DOHH2 (cell line): Measurements from ENCODE around the gene RHOG.

Experiments
- H3F3A ChIP-seq: fragments of 200-600 bp; sonication (generic), shearing (Covaris generic); 2 replicates; pipeline ENCODE4 v1.6.0; 2016; ENCODE audit warnings: antibody characterized with exemption, mild to moderate bottlenecking; ENCODE audit not compliant: control insufficient read depth, insufficient read depth
- H3K27ac ChIP-seq: fragments of 200-600 bp; sonication (generic); 2 replicates; pipeline ENCODE4 v1.5.1; 2014; ENCODE audit warnings: low read depth, mild to moderate bottlenecking, low read length, moderate library complexity
- H3K27me3 ChIP-seq: fragments of 200-600 bp; sonication (generic); 2 replicates; pipeline ENCODE4 v1.6.1; 2014; ENCODE audit warnings: mild to moderate bottlenecking, low read length, mixed read lengths; ENCODE audit not compliant: control insufficient read depth
- H3K36me3 ChIP-seq: fragments of 200-600 bp; sonication (generic); 2 replicates; pipeline ENCODE4 v1.6.1; 2014; ENCODE audit warnings: mild to moderate bottlenecking, low read length, moderate library complexity, mixed read lengths; ENCODE audit not compliant: control insufficient read depth
- H3K4me1 ChIP-seq: fragments of 200-600 bp; sonication (generic); 2 replicates; pipeline ENCODE4 v1.6.1; 2014; ENCODE audit warnings: mild to moderate bottlenecking, low read length, mixed read lengths; ENCODE audit not compliant: control insufficient read depth
- H3K4me2 ChIP-seq: fragments of 200-600 bp; sonication (generic); 2 replicates; pipeline ENCODE4 v1.6.0; 2014; ENCODE audit warnings: mild to moderate bottlenecking, low read length, moderate library complexity
- H3K4me3 ChIP-seq: fragments of 200-600 bp; sonication (generic); 2 replicates; pipeline ENCODE4 v1.5.1; 2014; ENCODE audit warnings: mild to moderate bottlenecking, low read length, mixed read lengths
- H3K79me2 ChIP-seq: fragments of 200-600 bp; sonication (generic); 2 replicates; pipeline ENCODE4 v1.6.1; 2014; ENCODE audit warnings: mild to moderate bottlenecking, low read length, mixed read lengths; ENCODE audit not compliant: control insufficient read depth
- H3K9me2 ChIP-seq: fragments of 200-600 bp; sonication (generic); replicated peaks from 2 replicates; pipeline ENCODE4 v1.6.1; 2014; ENCODE audit warnings: mild to moderate bottlenecking, low read length, mixed read lengths; ENCODE audit not compliant: control insufficient read depth
- H3K9me3 ChIP-seq: fragments of 200-600 bp; sonication (generic); 2 replicates; pipeline ENCODE4 v1.6.1; 2014; ENCODE audit warnings: antibody characterized with exemption, low read length, mixed read lengths; ENCODE audit not compliant: control insufficient read depth, insufficient read depth
- H4K20me1 ChIP-seq: fragments of 200-600 bp; sonication (generic); 2 replicates; pipeline ENCODE4 v1.6.0; 2014; ENCODE audit warnings: low read depth, mild to moderate bottlenecking, antibody characterized with exemption, low read length, moderate library complexity; ENCODE audit not compliant: control insufficient read depth, insufficient read depth
- EZH2phosphoT487 ChIP-seq: fragments of 200-600 bp; sonication (generic); IDR thresholded peaks from 2 replicates; pipeline ENCODE4 v1.6.1; 2017; ENCODE audit warnings: borderline replicate concordance, mild to moderate bottlenecking, antibody characterized with exemption, low read length, moderate library complexity, mixed read lengths
- TF ChIP-seq, protein P1 (sequence below): fragments of 200-600 bp; sonication (generic); IDR thresholded peaks from one replicate; pipeline ENCODE4 v1.5.1; 2014; ENCODE audit warnings: antibody characterized with exemption, mild to moderate bottlenecking, low read depth, low read length; ENCODE audit not compliant: poor library complexity, severe bottlenecking

Gene RHOG

DNA sequence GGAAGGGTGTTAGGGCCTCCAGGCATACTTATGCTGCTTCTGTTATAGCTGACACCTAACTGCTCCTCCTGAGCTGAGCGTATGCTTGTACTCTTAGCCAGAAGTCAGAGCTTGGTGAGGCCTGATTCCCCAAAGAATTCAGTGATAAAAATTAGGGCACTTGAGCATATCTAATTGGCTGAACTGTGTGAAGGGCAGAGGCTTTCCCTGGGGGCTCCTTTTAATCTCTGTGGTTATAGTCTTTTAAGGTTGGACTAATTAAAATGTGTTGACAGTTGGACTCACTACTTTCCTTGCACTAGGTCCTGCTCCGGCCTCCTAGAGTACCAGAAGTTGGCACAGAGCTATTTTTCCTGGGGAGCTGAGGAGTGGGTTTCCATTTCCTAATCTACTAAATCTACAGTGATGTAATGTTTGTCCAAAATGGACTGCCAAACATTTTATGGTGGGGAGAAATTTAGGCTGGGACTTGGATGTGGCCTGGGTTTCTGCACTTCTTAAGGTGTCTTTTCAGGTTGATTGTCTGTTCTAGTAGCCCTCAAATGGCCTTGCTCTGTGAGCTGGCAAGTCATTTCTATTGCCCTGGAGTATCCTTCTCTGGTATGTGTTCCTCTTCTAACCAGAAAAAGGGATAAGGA lies 33.1 kb upstream of the RHOG start:
- Histone ChIP-seq H3K27me3 (no peaks in the 10 kb centered on the region), H4K20me1 (0 out of 2 replicates have a peak, but pooled peaks cover 5% of the 10 kb centered on the region), H3K27ac (no peak overlapping the region), H3K4me2 (no peak overlapping the region), H3K9me2 (no peaks in the 10 kb centered on the region), H3K79me2 (peaks cover 25% of the 10 kb centered on the region), H3F3A (peaks cover 6% of the 10 kb centered on the region; the same call in 1 of the 2 replicates), H3K36me3 (no peaks in the 10 kb centered on the region), H3K4me3 (no peak overlapping the region), H3K9me3 (no peaks in the 10 kb centered on the region), H3K4me1 (peaks cover 41% of the 10 kb centered on the region)
- TF ChIP-seq, protein P1, sequence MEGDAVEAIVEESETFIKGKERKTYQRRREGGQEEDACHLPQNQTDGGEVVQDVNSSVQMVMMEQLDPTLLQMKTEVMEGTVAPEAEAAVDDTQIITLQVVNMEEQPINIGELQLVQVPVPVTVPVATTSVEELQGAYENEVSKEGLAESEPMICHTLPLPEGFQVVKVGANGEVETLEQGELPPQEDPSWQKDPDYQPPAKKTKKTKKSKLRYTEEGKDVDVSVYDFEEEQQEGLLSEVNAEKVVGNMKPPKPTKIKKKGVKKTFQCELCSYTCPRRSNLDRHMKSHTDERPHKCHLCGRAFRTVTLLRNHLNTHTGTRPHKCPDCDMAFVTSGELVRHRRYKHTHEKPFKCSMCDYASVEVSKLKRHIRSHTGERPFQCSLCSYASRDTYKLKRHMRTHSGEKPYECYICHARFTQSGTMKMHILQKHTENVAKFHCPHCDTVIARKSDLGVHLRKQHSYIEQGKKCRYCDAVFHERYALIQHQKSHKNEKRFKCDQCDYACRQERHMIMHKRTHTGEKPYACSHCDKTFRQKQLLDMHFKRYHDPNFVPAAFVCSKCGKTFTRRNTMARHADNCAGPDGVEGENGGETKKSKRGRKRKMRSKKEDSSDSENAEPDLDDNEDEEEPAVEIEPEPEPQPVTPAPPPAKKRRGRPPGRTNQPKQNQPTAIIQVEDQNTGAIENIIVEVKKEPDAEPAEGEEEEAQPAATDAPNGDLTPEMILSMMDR, result no peak
- no peak for TF ChIP-seq EZH2phosphoT487

DNA sequence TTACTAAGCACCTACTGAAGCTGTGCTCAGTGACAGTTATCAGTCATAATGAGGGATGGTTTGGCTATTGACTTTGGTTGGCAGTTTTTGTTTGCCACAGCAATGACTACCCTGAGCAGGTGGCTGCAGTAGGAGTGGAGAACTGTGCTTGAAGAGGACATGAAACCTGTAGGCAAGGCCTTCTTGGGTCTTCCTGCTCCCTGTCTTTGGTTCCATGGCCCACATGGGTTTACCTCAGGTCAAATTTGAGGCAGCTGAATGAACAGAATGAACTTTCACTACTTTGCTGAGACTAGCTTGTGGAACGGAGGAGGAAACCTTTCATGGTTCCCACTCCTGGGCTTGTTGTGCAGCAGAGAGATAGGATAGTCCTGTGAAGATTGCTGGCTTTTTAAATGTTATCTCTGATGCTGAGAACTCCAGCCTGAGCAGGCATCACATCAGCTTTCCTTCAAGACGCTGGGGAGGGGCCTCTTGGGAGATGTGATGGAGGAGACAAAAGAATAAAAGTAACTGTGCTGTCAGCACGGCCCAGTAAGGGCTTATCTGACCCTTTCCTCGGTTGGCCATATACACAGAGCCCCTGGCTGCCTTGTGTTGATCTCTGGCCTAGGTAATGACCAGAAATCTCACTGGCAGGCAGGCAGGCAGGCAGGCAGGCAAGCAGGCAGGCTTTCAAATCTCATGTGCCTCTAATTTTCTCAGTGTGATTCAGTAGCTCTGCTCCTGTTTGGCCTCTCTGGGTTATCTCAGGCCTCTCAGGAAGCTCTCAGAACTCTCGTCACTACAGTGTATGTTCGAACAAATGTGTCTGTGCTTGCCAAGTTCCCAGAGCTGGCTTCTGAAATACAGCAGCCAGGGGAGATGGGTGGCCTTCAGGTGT lies 26.7 kb upstream of the RHOG start:
- peaks cover 37% of the 10 kb centered on the region for H3K4me1 ChIP-seq
- no peak overlapping the region for H3K4me3 ChIP-seq
- H3K36me3 ChIP-seq, result no peaks in the 10 kb centered on the region
- no peaks in the 10 kb centered on the region for H4K20me1 ChIP-seq
- no peak for TF ChIP-seq EZH2phosphoT487
- TF ChIP-seq, protein P1, result no peak
- H3K79me2 ChIP-seq, result peaks cover 55% of the 10 kb centered on the region
- H3K4me2 ChIP-seq, result no peak overlapping the region
- H3F3A ChIP-seq, result no peaks in the 10 kb centered on the region; the same call in 1 of the 2 replicates
- no peak overlapping the region for H3K27ac ChIP-seq
- no peaks in the 10 kb centered on the region for H3K27me3 ChIP-seq
- no peaks in the 10 kb centered on the region for H3K9me3 ChIP-seq
- no peaks in the 10 kb centered on the region for H3K9me2 ChIP-seq

DNA sequence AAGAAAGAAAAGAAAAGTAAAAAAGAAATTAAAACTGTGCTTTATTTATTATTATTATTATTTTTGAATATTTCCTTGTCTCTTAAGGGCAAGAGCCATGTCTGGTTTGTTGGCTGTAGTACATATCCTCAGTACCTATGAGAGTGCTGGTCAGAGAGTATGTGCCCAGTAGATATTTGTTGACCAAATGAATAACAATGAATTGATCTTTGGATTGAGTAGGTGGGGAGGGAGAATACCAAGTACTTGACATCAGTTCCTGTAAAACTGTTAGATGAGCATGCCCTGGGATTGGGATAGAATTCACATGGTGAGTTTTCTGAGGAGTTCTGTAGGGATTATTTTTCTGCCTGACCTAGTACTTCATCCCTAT lies 26.1 kb upstream of the RHOG start:
- Histone ChIP-seq H4K20me1 (no peaks in the 10 kb centered on the region), H3K9me3 (no peaks in the 10 kb centered on the region), H3K4me3 (no peak overlapping the region), H3F3A (no peaks in the 10 kb centered on the region; the same call in 1 of the 2 replicates), H3K36me3 (no peaks in the 10 kb centered on the region), H3K27me3 (no peaks in the 10 kb centered on the region), H3K4me2 (no peak overlapping the region), H3K27ac (no peak overlapping the region), H3K4me1 (peaks cover 37% of the 10 kb centered on the region), H3K79me2 (peaks cover 59% of the 10 kb centered on the region), H3K9me2 (no peaks in the 10 kb centered on the region)
- no peak for TF ChIP-seq EZH2phosphoT487
- TF ChIP-seq, protein P1, result no peak
